ENCODE results near the gene NOL9. TPM values are rescaled to one million over a fixed set of nuclear protein-coding genes. Genes with fewer than 3 reads are reported as not detected.

The NOL9 gene
- total RNA-seq, 2 experiments from 2014 or later = 52.3 to 54.1 TPM

DNA sequence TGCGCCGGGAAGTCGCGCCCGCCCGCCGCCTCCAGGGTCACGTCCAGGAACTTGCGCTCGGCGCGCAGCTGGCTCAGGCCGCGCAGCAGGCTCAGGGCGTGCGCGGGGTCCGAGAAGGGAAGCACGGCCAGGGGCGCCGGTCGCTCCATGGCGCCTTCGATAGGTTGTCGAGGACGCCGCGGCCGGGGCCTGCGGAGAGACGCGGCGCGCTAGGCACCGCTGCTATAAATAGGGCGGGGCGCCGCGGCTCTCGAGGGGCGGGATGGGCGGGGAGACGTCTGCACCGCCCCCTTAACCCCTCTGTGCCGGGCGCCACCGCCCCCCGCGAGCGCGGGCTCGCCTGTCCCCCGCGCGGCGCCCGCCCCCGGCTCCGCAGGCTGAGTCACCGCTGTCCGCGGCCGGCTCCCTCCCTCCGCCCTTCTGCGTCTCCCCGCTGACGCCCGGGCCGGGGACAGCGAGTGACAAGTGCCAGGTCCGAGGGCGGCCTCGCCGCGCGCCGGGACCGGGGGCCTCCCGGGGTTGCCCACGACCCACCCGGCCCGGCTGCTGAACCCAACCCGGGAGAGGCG, 48.4 kb upstream of the NOL9 start, which contains the start of gene KLHL21:
KLHL21 (minus strand) TSS at position 201 of the 569 bp plus-strand sequence; CDS start at position 149, 52 bp downstream.
- H3K27ac Mint-ChIP-seq = peak within 1 kb of the TSS; percentile 100
- DNase-seq (peak; percentile 65 to 93 (median 84)), ATAC-seq (ENCODE audit: poor library complexity) (peak; percentile 48)
- POLR2A ChIA-PET = interaction anchor here (0.7 to 6.3 kb wide), 23 partner anchors 9 to 404 kb away, joined by 3 to 139 read pairs (median 6); partner anchors contain the start of genes ACOT7, CAMTA1, NOL9 and PHF13
- peak within 1 kb of the TSS; percentile 100 for H3K4me3 Mint-ChIP-seq
- no peaks in the 10 kb centered on the region for H3K9me3 Mint-ChIP-seq
- Histone ChIP-seq H3K4me1 (ENCODE audit: insufficient read depth, low read length) (peaks cover 54% of the 10 kb centered on the region), H3K27ac (ENCODE audit: low read depth in 1 of 2, low read length in 2 of 2) (peak within 1 kb of the TSS; percentile 80 to 95), H3K4me3 (ENCODE audit: low read length) (peak within 1 kb of the TSS; percentile 95), H3K9me3 (ENCODE audit: control insufficient read depth in 1 of 2, insufficient read depth in 1 of 2, low read length in 2 of 2) (no peaks in the 10 kb centered on the region), H3K36me3 (ENCODE audit: insufficient read depth, low read length) (peaks cover 12% of the 10 kb centered on the region), H3K27me3 (ENCODE audit: control insufficient read depth in 1 of 2, insufficient read depth in 2 of 2, low read length in 2 of 2) (no peaks in the 10 kb centered on the region)
- intact Hi-C loops (cut with DNase I, micrococcal nuclease) = loop anchor here (1.0 to 10.0 kb wide), 7 partner anchors 11 to 99 kb away; partner anchors contain the start of genes PHF13 (in 2 of the 2), DNAJC11 (in 1 of the 2), NOL9 (in 1 of the 2) and TAS1R1 (in 1 of the 2)
- TF ChIP-seq, protein P1, sequence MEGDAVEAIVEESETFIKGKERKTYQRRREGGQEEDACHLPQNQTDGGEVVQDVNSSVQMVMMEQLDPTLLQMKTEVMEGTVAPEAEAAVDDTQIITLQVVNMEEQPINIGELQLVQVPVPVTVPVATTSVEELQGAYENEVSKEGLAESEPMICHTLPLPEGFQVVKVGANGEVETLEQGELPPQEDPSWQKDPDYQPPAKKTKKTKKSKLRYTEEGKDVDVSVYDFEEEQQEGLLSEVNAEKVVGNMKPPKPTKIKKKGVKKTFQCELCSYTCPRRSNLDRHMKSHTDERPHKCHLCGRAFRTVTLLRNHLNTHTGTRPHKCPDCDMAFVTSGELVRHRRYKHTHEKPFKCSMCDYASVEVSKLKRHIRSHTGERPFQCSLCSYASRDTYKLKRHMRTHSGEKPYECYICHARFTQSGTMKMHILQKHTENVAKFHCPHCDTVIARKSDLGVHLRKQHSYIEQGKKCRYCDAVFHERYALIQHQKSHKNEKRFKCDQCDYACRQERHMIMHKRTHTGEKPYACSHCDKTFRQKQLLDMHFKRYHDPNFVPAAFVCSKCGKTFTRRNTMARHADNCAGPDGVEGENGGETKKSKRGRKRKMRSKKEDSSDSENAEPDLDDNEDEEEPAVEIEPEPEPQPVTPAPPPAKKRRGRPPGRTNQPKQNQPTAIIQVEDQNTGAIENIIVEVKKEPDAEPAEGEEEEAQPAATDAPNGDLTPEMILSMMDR (IDR thresholded peaks at IDR 0.05) = no peak
- peaks cover 36% of the 10 kb centered on the region for H3K4me1 Mint-ChIP-seq (ENCODE audit: low read depth)
- no peaks in the 10 kb centered on the region for H3K27me3 Mint-ChIP-seq
- peaks cover 33% of the 10 kb centered on the region for H3K36me3 Mint-ChIP-seq (ENCODE audit: low read depth)
- CTCF ChIA-PET = interaction anchor here (1.0 to 5.3 kb wide), 8 partner anchors 10 to 48 kb away, joined by 3 to 22 read pairs (median 4); partner anchors contain the start of genes NOL9, TAS1R1, THAP3 and ZBTB48

DNA sequence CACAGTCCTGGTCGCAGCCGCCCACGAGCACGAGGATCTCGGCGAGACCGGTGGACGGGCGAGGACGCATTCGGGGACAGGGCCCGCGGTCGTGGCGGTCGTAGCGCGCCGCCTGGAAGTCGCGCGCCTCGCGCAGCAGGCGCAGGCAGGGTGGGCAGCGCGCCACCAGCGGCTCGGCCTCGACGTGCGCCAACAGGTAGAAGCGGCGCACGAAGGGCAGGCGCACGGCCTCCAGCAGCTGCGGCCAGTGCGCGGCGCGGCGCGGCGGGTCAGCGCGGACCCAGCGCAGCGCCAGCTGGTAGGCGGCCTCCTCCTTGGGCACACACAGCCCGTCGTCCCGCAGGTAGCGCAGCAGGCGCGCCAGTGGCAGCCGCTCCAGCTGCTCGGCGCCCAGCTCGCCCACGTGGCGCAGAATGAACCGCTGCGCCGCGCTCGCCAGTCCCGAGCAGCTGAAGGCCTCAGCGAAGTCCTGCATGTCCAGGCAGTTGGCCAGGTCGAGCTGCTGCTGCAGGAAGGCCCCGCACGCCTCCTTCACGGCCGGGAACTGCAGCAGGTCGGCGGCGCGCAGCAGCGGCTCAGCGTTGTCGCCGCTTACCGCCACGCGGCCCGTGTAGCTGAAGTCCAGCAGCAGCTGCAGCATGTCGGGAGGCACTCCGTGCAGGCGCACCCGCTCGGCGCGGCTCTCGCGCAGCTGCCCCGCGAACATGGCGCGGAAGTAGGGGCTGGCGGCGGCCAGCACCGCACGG, 47.8 kb upstream of the NOL9 start:
- H3K4me1 ChIP-seq (ENCODE audit: insufficient read depth, low read length) = peaks cover 61% of the 10 kb centered on the region
- ChIA-PET CTCF (interaction anchor here (1.2 to 5.3 kb wide), 6 partner anchors 10 to 47 kb away, joined by 3 to 22 read pairs (median 5); partner anchors contain the start of genes NOL9, TAS1R1, THAP3 and ZBTB48), POLR2A (interaction anchor here (0.7 to 6.3 kb wide), 20 partner anchors 8 to 403 kb away, joined by 3 to 139 read pairs (median 7); partner anchors contain the start of genes CAMTA1, NOL9, PHF13 and RPL22)
- H3K4me3 ChIP-seq (ENCODE audit: low read length) = peak overlapping the region; percentile 95
- peak overlapping the region; percentile 77 to 79 for H3K27ac ChIP-seq (ENCODE audit: low read depth in 1 of 2, low read length in 2 of 2)
- DNase-seq (peak in 8 of 14 experiments; percentile 22 to 64 (median 38)), ATAC-seq (ENCODE audit: poor library complexity) (peak; percentile 22)
- peaks cover 38% of the 10 kb centered on the region for H3K4me1 Mint-ChIP-seq (ENCODE audit: low read depth)
- no peaks in the 10 kb centered on the region for H3K27me3 ChIP-seq (ENCODE audit: control insufficient read depth in 1 of 2, insufficient read depth in 2 of 2, low read length in 2 of 2)
- no peaks in the 10 kb centered on the region for H3K27me3 Mint-ChIP-seq
- no peaks in the 10 kb centered on the region for H3K9me3 ChIP-seq (ENCODE audit: control insufficient read depth in 1 of 2, insufficient read depth in 1 of 2, low read length in 2 of 2)
- peaks cover 19% of the 10 kb centered on the region for H3K36me3 ChIP-seq (ENCODE audit: insufficient read depth, low read length)
- no peaks in the 10 kb centered on the region for H3K9me3 Mint-ChIP-seq
- TF ChIP-seq, protein P1 (IDR thresholded peaks at IDR 0.05) = no peak
- H3K36me3 Mint-ChIP-seq (ENCODE audit: low read depth) = peaks cover 39% of the 10 kb centered on the region
- peak overlapping the region; percentile 100 for H3K4me3 Mint-ChIP-seq
- intact Hi-C loops (cut with DNase I, micrococcal nuclease) = loop anchor here (1.0 to 10.0 kb wide), 5 partner anchors 22 to 47 kb away; partner anchors contain the start of genes NOL9 (in 1 of the 2), TAS1R1 (in 1 of the 2), THAP3 (in 1 of the 2) and ZBTB48 (in 1 of the 2)
- H3K27ac Mint-ChIP-seq = peak overlapping the region; percentile 100
